GM12864 (cell line): Measurements from ENCODE around the gene PCNX1.

Experiments used
- DNase-seq: peaks from one replicate; pipeline ENCODE4 v3.0.0-alpha.2; 2011; ENCODE audit warnings: low read depth
- H3K4me3 ChIP-seq: 2 replicates; pipeline ENCODE4 v1.5.1; 2011; ENCODE audit warnings: mild to moderate bottlenecking, low read depth, low read length, control low read depth
- CTCF ChIP-seq: IDR thresholded peaks from 2 replicates; pipeline ENCODE4 v1.5.1; 2011; ENCODE audit warnings: low read depth, mild to moderate bottlenecking, moderate library complexity, low read length, control low read depth, inconsistent platforms; ENCODE audit errors: missing control alignments

The PCNX1 gene

GRCh38 chr14:71155743-71156142 is 248.5 kb downstream of the PCNX1 start:
- no peak for TF ChIP-seq CTCF
- DNase-seq = no peak
- no peak overlapping the region for H3K4me3 ChIP-seq

- TF ChIP-seq CTCF = no peak
- no peak for DNase-seq
- H3K4me3 ChIP-seq = no peak overlapping the region
Measured at GRCh38 chr14:71163050-71163841, 256.0 kb downstream of the PCNX1 start.

GRCh38 chr14:71163842-71164629 is 256.8 kb downstream of the PCNX1 start:
- no peak overlapping the region for H3K4me3 ChIP-seq
- DNase-seq = no peak
- TF ChIP-seq CTCF = no peak
